Calu3 (cell line): ENCODE results near the gene MAP4K2. TPM values are rescaled to one million over a fixed set of nuclear protein-coding genes. Genes with fewer than 3 reads are reported as not detected.

Experiments used
- BruUV-seq: library from RNA; stranded (reverse); fragments of 400-500 nt; replicated peaks from 2 replicates; lab custom pipeline; 2021; lab: Mats Ljungman, UMichigan
- CTCF ChIA-PET: fragments of 300-600 bp; sonication (Branson Sonifier 250); formaldehyde crosslinking; loops from one replicate; lab custom pipeline; 2022; ENCODE audit warnings: antibody characterized with exemption; lab: Charles Lee
- DNase-seq: peaks from one replicate; pipeline ENCODE4 v3.0.0; 2022
- H3K27ac Mint-ChIP-seq: one replicate; pipeline ENCODE4 v1.8.0; 2022; ENCODE audit warnings: mixed read lengths; ENCODE audit not compliant: unreplicated experiment
- H3K27me3 Mint-ChIP-seq: one replicate; pipeline ENCODE4 v1.8.0; 2022; ENCODE audit warnings: mixed read lengths; ENCODE audit not compliant: unreplicated experiment
- H3K36me3 Mint-ChIP-seq: one replicate; pipeline ENCODE4 v1.8.0; 2022; ENCODE audit warnings: mild to moderate bottlenecking, moderate library complexity, mixed read lengths; ENCODE audit not compliant: insufficient read depth, unreplicated experiment
- H3K4me1 Mint-ChIP-seq: one replicate; pipeline ENCODE4 v1.8.0; 2022; ENCODE audit warnings: mild to moderate bottlenecking, low read depth, mixed read lengths; ENCODE audit not compliant: unreplicated experiment
- H3K4me3 Mint-ChIP-seq: one replicate; pipeline ENCODE4 v1.8.0; 2022; ENCODE audit warnings: mild to moderate bottlenecking, low read depth, moderate library complexity, mixed read lengths; ENCODE audit not compliant: unreplicated experiment
- H3K9me3 Mint-ChIP-seq: one replicate; pipeline ENCODE4 v1.8.0; 2022; ENCODE audit warnings: low read depth, mixed read lengths; ENCODE audit not compliant: unreplicated experiment
- intact Hi-C: fragments of 100-400 bp; cut with micrococcal nuclease; formaldehyde crosslinking; loops from one replicate; pipeline ENCODE4 v1.10.0; 2022; ENCODE audit not compliant: unreplicated experiment
- total RNA-seq: library from RNA; stranded (reverse); gene quantifications from 2 replicates; pipeline ENCODE4 v1.2.3, GENCODE V29; 2022
- TF ChIP-seq, protein P1 (sequence below): fragments of 200-600 bp; IDR thresholded peaks from one replicate; pipeline ENCODE4 v1.8.0; 2022; ENCODE audit warnings: antibody characterized with exemption; ENCODE audit not compliant: unreplicated experiment

MAP4K2 gene
- total RNA-seq, 1 experiment from 2014 or later = 17.4 TPM

DNA sequence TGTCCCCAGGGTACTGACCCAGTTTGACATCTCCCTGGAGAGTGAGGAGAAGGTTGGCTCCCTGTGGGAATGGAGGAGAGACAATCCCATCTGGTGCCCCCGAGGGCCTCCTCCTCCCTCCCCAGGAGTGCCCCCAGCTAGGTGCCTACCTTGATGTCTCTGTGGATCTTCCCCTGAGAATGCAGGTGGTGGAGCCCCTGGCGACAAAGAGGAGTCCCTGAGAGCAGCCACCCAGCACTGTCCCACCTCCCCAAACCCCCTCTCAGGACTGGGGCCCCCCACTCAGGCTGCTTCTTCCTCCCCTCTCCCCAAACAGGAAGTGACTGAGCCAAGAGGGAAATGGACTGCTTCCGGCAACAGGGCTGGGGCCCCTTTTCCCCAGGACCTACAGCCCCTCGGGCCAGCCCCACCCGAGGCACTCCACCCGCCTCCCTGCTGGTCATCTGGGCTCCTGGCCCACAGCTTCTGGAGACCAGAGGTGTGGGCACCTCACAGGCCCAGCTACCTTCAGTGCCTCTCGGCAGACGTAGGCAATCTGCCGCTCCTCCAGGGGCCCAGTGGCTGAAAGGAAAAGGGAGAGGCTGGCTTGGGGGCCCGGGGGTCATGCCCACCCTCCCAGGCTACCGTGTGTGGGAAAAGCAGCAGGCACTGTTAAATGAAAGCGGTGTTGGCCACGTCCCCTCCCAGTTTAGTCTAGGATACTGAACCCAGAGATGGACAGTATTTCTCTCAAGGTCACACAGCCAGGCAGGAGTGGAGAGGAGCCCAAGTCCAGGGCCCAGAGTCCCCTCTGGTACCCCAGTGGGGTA, 1.2 kb downstream of the MAP4K2 start:
- H3K27me3 Mint-ChIP-seq = no peaks in the 10 kb centered on the region
- peaks cover 24% of the 10 kb centered on the region for H3K36me3 Mint-ChIP-seq
- H3K4me3 Mint-ChIP-seq = peak overlapping the region; percentile 68
- no peak overlapping the region for H3K27ac Mint-ChIP-seq
- TF ChIP-seq, protein P1, sequence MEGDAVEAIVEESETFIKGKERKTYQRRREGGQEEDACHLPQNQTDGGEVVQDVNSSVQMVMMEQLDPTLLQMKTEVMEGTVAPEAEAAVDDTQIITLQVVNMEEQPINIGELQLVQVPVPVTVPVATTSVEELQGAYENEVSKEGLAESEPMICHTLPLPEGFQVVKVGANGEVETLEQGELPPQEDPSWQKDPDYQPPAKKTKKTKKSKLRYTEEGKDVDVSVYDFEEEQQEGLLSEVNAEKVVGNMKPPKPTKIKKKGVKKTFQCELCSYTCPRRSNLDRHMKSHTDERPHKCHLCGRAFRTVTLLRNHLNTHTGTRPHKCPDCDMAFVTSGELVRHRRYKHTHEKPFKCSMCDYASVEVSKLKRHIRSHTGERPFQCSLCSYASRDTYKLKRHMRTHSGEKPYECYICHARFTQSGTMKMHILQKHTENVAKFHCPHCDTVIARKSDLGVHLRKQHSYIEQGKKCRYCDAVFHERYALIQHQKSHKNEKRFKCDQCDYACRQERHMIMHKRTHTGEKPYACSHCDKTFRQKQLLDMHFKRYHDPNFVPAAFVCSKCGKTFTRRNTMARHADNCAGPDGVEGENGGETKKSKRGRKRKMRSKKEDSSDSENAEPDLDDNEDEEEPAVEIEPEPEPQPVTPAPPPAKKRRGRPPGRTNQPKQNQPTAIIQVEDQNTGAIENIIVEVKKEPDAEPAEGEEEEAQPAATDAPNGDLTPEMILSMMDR = no peak
- intact Hi-C loops = no loop called here
- no TSS peak for BruUV-seq
- DNase-seq = no peak
- no peaks in the 10 kb centered on the region for H3K9me3 Mint-ChIP-seq
- H3K4me1 Mint-ChIP-seq = peaks cover 18% of the 10 kb centered on the region
- CTCF ChIA-PET = interaction anchor here (0.6 kb wide), 1 partner anchor 139 kb away, joined by 7 read pairs; no protein-coding TSS in a partner anchor

DNA sequence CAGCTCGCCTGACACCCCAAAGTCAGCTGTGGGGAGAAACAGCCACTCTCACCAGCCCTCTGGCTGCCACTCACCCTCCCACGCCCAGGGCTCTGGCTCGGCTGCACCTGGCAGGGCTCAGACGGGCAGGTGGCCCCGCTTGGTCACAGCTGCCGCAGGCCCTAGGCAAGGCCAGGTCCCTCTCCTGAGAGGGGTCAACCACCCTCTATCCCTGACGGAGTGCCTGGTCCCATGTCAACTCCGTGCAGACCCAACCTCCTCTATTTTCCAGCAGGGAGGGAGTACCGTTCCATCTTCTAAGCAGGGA, 1.9 kb downstream of the MAP4K2 start:
- H3K27me3 Mint-ChIP-seq = no peaks in the 10 kb centered on the region
- BruUV-seq = no TSS peak
- H3K27ac Mint-ChIP-seq = no peak overlapping the region
- H3K4me3 Mint-ChIP-seq = no peak overlapping the region
- no peaks in the 10 kb centered on the region for H3K9me3 Mint-ChIP-seq
- CTCF ChIA-PET = interaction anchor here (0.6 kb wide), 1 partner anchor 139 kb away, joined by 7 read pairs; no protein-coding TSS in a partner anchor
- H3K36me3 Mint-ChIP-seq = peaks cover 23% of the 10 kb centered on the region
- intact Hi-C loops = no loop called here
- TF ChIP-seq, protein P1 = no peak
- H3K4me1 Mint-ChIP-seq = peaks cover 18% of the 10 kb centered on the region
- no peak for DNase-seq

DNA sequence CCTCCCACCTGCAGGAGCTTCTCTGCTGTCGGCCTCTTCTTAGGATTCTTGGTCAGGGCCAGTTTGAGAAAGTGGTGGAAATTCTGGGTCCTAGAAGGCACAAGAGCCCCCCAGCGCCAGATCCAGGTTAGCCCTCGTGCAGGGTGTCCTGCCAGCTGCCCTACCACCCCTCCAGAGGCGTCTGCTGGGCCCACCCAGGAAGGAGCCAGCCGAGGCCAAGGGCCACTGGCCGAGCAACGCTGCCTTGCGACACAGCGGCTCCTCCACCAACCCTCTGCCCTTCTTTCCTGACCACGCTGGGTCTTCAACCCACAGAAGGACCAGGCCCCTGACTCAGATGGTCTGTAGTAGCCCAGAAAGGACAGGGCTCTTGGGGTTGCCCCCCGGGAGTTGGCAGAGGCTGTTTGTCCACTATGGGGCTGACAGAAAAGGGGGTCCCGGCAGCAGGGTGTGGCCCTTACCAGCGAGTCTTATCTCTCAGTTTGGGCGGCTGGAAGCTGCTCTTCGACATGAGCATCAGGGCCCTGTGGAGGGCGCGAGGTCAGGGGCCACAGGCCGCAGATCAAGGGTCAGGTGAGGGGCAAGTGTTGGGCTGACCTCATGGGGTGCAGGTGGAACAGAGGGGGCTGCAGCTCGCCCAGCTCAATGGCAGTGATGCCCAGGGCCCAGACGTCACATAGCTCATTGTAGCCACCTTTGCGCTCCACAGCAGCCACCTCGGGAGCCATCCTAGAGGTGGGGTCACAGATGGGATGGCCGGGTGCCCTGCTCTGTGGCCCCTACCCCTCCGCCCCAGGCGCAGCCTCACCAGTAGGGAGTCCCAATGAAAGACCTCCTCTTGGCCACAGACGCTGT, 2.5 kb downstream of the MAP4K2 start:
- TF ChIP-seq, protein P1 = no peak
- BruUV-seq = no TSS peak
- Mint-ChIP-seq H3K27me3 (no peaks in the 10 kb centered on the region), H3K36me3 (peaks cover 17% of the 10 kb centered on the region), H3K9me3 (no peaks in the 10 kb centered on the region), H3K4me1 (peaks cover 18% of the 10 kb centered on the region), H3K4me3 (no peak overlapping the region), H3K27ac (no peak overlapping the region)
- intact Hi-C loops = no loop called here
- CTCF ChIA-PET = no interaction called here
- no peak for DNase-seq

DNA sequence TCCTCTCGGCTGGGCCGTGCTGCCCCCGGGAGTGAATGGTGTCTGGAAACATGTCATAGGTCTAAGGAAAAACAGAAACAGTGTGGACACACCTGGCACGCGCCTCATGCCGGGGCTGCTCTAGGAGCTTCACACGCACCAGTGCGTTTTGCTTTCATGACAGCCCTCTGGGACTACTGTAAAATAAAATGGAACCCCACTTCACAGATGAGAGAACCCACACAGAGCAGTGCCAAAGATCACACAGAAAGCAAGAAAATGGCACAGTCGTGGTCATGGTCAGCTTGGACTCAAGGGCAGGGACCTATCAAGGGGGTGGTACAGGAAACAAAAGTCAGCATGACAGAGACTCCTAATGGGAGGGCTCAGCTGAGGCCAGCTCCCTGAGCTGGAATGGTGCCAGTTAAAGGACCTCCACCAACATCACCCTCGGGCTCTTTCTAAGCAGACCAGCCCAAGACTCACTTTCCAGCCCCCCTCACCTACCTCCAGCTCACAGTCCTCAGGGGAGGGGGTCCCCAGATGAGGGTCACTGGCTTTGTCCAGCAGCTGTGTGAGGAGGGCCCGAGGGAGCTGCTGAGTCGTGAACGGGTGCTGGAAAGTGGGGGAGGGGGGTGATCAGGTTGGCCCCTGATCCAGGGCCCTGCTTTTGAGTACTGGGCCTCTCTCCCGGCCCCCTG, 3.3 kb downstream of the MAP4K2 start:
- Mint-ChIP-seq H3K4me3 (no peak overlapping the region), H3K36me3 (peaks cover 17% of the 10 kb centered on the region), H3K27me3 (no peaks in the 10 kb centered on the region), H3K27ac (no peak overlapping the region), H3K9me3 (no peaks in the 10 kb centered on the region), H3K4me1 (peaks cover 18% of the 10 kb centered on the region)
- CTCF ChIA-PET = no interaction called here
- TF ChIP-seq, protein P1 = no peak
- intact Hi-C loops = no loop called here
- no peak for DNase-seq
- no TSS peak for BruUV-seq
